Left ventricle myocardium inferior (tissue), 1 donor: ENCODE measurements around the gene TYRO3. TPM values are rescaled to one million over a fixed set of nuclear protein-coding genes. Genes with fewer than 3 reads are reported as not detected.

Experiments
- DNase-seq: peaks from one replicate; pipeline ENCODE4 v3.0.0-alpha.2; 2020
- H3K27ac ChIP-seq: fragments of 200-600 bp; replicated peaks from 2 replicates; pipeline ENCODE4 v1.8.0; 2021
- H3K27me3 ChIP-seq: fragments of 200-600 bp; 2 replicates; pipeline ENCODE4 v1.8.0; 2021; ENCODE audit warnings: low read depth
- H3K36me3 ChIP-seq: fragments of 200-600 bp; 2 replicates; pipeline ENCODE4 v1.8.0; 2021
- H3K4me1 ChIP-seq: fragments of 200-600 bp; 2 replicates; pipeline ENCODE4 v1.8.0; 2021
- H3K4me3 ChIP-seq: fragments of 200-600 bp; 2 replicates; pipeline ENCODE4 v1.8.0; 2021; ENCODE audit warnings: mild to moderate bottlenecking, moderate library complexity
- H3K9me3 ChIP-seq: fragments of 200-600 bp; replicated peaks from 2 replicates; pipeline ENCODE4 v1.8.0; 2021
- intact Hi-C: fragments of 100-400 bp; cut with micrococcal nuclease; formaldehyde crosslinking; loops from one replicate; pipeline ENCODE4 v1.11.0; 2022
- long read RNA-seq: library from polyadenylated mRNA; unstranded; transcript quantifications from one replicate; pipeline ENCODE4 v2.0.0, GENCODE V29; 2021
- total RNA-seq: library from RNA; stranded (reverse); fragmentation: NEBNext Ultra II Directional; extraction: Animal tissue kit (Norgen Biotek cat#: 25700); gene quantifications from one replicate; pipeline ENCODE4 v1.2.1, GENCODE V29; 2021
- TF ChIP-seq, protein P1 (sequence below): fragments of 200-600 bp; IDR thresholded peaks from 2 replicates; pipeline ENCODE4 v1.8.0; 2021; ENCODE audit warnings: antibody characterized with exemption, mild to moderate bottlenecking, borderline replicate concordance
- donor health status: DM: no; HTN: yes; CAD: no; lungs with severe emphysema.

Gene TYRO3
- 3.3 TPM for total RNA-seq
- long read RNA-seq, full-length matches to known transcripts, result 7 of 10 reads
- long read RNA-seq, partial matches to known transcripts, result 1 of 10 reads
- long read RNA-seq, other reads (novel, unspliced or antisense), result 2 of 10 reads

DNA sequence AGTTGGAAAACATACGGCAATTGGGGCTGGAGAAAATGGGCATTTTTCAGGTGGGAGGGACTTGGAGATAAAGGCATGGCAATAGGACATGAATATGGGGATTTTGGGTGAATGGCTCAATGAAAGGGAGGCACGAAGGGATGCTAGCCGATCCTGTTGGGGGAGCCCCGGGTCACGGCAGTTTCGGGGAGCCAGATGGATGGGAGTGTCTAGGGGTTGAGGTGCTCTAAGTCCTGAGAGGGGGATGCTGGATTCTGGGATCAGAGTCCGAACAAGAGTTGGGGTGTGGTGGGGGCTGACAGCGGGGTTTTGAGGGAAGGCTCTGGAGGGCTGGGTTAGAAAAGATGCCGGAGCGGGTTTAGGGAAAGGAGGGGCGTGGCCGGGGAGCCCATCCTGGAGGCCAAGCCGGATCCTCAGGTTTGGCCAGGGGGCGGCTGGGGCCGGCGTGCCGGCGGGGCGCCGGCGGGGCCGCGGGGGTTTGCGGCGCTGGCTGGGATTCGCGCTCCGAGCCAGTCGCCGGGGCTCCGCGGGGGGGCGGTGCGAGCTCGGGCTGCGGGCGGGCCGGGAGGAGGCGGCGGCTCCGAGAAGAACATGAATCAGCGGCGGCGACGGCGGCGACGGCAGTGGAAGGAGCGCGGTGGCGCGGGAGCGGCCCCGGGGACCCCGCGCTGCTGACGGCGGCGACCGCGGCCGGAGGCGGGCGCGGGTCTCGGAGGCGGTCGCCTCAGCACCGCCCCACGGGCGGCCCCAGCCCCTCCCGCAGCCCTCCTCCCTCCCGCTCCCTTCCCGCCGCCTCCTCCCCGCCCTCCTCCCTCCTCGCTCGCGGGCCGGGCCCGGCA lies at the start of gene TYRO3:
Gene TYRO3 (plus strand): TSS at position 813 of the 839 bp plus-strand sequence. CDS start 46 bp downstream, outside the sequence.
- intact Hi-C loops, result no loop called here
- Histone ChIP-seq H3K9me3 (no peaks in the 10 kb centered on the region), H3K27me3 (no peaks in the 10 kb centered on the region), H3K4me3 (peak within 1 kb of the TSS; percentile 76), H3K27ac (peak within 1 kb of the TSS; percentile 76), H3K36me3 (no peaks in the 10 kb centered on the region), H3K4me1 (peaks cover 52% of the 10 kb centered on the region)
- DNase-seq, result peak; percentile 64
- TF ChIP-seq, protein P1, sequence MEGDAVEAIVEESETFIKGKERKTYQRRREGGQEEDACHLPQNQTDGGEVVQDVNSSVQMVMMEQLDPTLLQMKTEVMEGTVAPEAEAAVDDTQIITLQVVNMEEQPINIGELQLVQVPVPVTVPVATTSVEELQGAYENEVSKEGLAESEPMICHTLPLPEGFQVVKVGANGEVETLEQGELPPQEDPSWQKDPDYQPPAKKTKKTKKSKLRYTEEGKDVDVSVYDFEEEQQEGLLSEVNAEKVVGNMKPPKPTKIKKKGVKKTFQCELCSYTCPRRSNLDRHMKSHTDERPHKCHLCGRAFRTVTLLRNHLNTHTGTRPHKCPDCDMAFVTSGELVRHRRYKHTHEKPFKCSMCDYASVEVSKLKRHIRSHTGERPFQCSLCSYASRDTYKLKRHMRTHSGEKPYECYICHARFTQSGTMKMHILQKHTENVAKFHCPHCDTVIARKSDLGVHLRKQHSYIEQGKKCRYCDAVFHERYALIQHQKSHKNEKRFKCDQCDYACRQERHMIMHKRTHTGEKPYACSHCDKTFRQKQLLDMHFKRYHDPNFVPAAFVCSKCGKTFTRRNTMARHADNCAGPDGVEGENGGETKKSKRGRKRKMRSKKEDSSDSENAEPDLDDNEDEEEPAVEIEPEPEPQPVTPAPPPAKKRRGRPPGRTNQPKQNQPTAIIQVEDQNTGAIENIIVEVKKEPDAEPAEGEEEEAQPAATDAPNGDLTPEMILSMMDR, result no peak

DNA sequence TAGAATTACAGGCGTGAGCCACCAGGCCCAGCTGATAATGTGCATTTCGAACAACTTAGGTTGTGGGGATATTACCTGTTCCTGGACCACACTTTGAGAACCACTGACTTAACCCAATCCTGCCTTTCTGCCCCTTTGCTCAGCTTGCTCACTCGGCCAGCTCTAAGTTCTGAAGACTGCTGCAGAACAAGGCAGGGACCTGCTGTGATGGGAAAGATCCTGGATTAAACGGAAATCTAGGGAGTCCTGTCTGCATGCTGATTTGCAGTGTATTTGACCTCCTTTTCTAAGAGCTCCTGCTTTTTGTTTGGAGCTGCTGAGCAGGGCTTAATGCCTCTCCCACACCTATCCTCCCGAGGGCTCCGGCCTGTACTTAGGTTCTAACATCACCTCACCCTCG lies 48.3 kb upstream of the TYRO3 start:
- TF ChIP-seq, protein P1, result no peak
- no peak overlapping the region for H3K4me3 ChIP-seq
- no peaks in the 10 kb centered on the region for H3K9me3 ChIP-seq
- peaks cover 30% of the 10 kb centered on the region for H3K4me1 ChIP-seq
- H3K27me3 ChIP-seq, result peaks cover 43% of the 10 kb centered on the region
- H3K36me3 ChIP-seq, result no peaks in the 10 kb centered on the region
- H3K27ac ChIP-seq, result no peak overlapping the region
- intact Hi-C loops, result no loop called here
- no peak for DNase-seq

DNA sequence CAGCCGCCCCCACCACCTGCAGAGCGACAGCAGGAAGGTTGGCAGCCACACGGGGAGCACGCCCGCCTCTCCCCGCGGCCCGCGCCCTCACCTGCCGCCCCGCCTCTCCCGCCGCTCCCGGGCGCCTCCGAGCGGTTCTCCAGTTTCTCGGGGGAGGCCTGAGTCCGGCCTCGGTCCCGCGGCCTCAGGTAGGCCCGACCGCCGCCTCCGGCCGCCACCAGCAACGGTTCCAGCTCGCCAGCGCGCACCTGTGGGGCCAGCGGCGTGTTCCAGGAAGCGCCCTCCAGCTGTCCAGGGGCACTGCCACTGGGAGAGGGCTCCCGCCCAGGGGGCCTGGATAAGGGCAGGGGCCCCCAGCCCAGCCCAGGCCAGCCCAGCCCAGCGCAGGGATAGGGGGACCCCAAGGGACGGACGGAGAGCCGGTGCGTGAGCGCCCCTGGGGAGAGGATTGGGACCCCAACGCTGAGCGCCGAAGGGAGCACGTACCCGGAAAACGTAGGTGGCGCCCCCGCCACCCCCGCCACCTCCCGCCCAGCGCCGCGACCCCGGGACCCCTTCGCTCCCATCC lies 47.6 kb upstream of the TYRO3 start:
- H3K27ac ChIP-seq, result no peak overlapping the region
- H3K4me3 ChIP-seq, result peak overlapping the region; percentile 67
- no peak for DNase-seq
- intact Hi-C loops, result no loop called here
- TF ChIP-seq, protein P1, result no peak
- H3K9me3 ChIP-seq, result no peaks in the 10 kb centered on the region
- H3K36me3 ChIP-seq, result no peaks in the 10 kb centered on the region
- peaks cover 30% of the 10 kb centered on the region for H3K4me1 ChIP-seq
- H3K27me3 ChIP-seq, result peaks cover 43% of the 10 kb centered on the region

DNA sequence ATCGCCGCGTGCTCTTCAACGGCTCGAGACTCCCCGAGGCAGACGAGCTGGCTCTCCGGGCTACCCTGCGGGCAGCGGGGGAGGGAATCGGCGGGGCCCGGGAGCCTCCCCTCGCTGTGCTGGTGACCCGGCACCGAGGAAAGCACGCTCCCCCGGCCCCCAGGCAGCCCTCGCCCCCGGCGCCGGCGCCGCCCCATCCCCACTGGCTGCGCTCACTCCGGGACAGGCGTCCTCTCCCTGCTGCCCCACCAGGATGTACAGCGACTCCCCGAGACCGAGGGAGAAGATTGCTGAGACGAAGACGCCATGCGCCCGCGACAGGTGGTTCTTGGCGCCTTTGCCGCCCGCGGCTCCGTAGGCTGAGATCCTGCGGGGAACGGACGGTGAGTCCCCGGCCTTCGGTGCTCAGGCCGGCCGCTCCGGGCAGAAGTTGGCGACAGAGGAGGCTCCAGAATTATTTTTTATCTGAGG lies 47.1 kb upstream of the TYRO3 start:
- no peak for DNase-seq
- Histone ChIP-seq H3K4me1 (peaks cover 30% of the 10 kb centered on the region), H3K27me3 (peaks cover 43% of the 10 kb centered on the region), H3K36me3 (peaks cover under 1% of the 10 kb centered on the region), H3K9me3 (no peaks in the 10 kb centered on the region), H3K4me3 (peak overlapping the region; percentile 67), H3K27ac (no peak overlapping the region)
- intact Hi-C loops, result no loop called here
- TF ChIP-seq, protein P1, result no peak

DNA sequence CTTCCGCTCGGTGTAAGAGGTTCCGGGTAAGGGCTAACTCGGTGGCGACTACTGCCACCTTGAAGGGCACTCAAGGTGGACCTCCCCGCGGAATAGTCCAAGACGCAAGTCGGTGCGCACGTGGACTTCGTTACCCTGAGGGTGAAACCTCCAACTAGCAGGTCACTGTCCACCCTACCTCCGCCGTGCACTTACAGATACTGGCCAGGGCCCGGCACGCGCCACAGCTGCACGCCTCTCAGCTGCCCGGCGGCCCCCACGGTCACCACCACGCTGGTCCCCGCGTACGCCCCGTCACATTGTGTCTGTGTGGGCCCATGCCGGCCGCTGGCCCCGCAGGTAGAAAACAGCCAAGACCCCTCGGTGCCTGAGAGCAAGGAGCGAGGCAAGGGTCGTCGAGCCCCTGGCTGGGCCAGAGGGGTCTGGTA lies 46.5 kb upstream of the TYRO3 start:
- H3K9me3 ChIP-seq, result no peaks in the 10 kb centered on the region
- H3K27me3 ChIP-seq, result peaks cover 43% of the 10 kb centered on the region
- TF ChIP-seq, protein P1, result no peak
- H3K27ac ChIP-seq, result no peak overlapping the region
- peaks cover 30% of the 10 kb centered on the region for H3K4me1 ChIP-seq
- H3K36me3 ChIP-seq, result peaks cover 7% of the 10 kb centered on the region
- intact Hi-C loops, result no loop called here
- peak overlapping the region; percentile 67 for H3K4me3 ChIP-seq
- DNase-seq, result no peak
